HG03135 (cell line): Measurements from ENCODE around the gene TMEM238L.

ENCODE experiments used
- ATAC-seq: cut with Tn5 transposase; IDR thresholded peaks from one replicate; pipeline ENCODE4 v1.9.1; 2021; ENCODE audit warnings: mild to moderate bottlenecking, moderate library complexity; ENCODE audit not compliant: unreplicated experiment

The TMEM238L gene

GRCh38 chr17:10775740-10776356 lies 28.1 kb downstream of the TMEM238L start:
- ATAC-seq, result no peak

GRCh38 chr17:10775058-10775457 lies 28.8 kb downstream of the TMEM238L start:
- no peak for ATAC-seq

- ATAC-seq, result no peak
These were observed 30.5 kb downstream of the TMEM238L start for GRCh38 chr17:10773391-10773790.

- ATAC-seq, result no peak
These were observed 31.2 kb downstream of the TMEM238L start for GRCh38 chr17:10772425-10773380.

GRCh38 chr17:10771148-10771547 lies 32.8 kb downstream of the TMEM238L start:
- no peak for ATAC-seq

GRCh38 chr17:10769840-10770239 lies 34.1 kb downstream of the TMEM238L start:
- ATAC-seq, result no peak

- ATAC-seq, result no peak
These were observed 35.1 kb downstream of the TMEM238L start for GRCh38 chr17:10768750-10769251.

GRCh38 chr17:10767232-10767631 lies 36.7 kb downstream of the TMEM238L start:
- ATAC-seq, result no peak

GRCh38 chr17:10762037-10762436 lies 41.9 kb downstream of the TMEM238L start:
- no peak for ATAC-seq

GRCh38 chr17:10761281-10761680 lies 42.6 kb downstream of the TMEM238L start:
- no peak for ATAC-seq

GRCh38 chr17:10758062-10758461 lies 45.8 kb downstream of the TMEM238L start:
- ATAC-seq, result no peak

- ATAC-seq, result no peak
These were observed 46.3 kb downstream of the TMEM238L start for GRCh38 chr17:10757647-10758046.

GRCh38 chr17:10757067-10757466 lies 46.8 kb downstream of the TMEM238L start:
- ATAC-seq, result no peak

GRCh38 chr17:10756619-10757018 lies 47.3 kb downstream of the TMEM238L start:
- ATAC-seq, result no peak

GRCh38 chr17:10756185-10756584 lies 47.7 kb downstream of the TMEM238L start:
- no peak for ATAC-seq

- ATAC-seq, result no peak
These were observed 48.2 kb downstream of the TMEM238L start for GRCh38 chr17:10755592-10756127.

GRCh38 chr17:10754861-10755591 lies 48.9 kb downstream of the TMEM238L start:
- no peak for ATAC-seq

- no peak for ATAC-seq
These were observed 49.8 kb downstream of the TMEM238L start for GRCh38 chr17:10754109-10754508.

GRCh38 chr17:10752696-10753095 lies 51.2 kb downstream of the TMEM238L start:
- no peak for ATAC-seq

- ATAC-seq, result no peak
These were observed 52.3 kb downstream of the TMEM238L start for GRCh38 chr17:10751563-10751962.

GRCh38 chr17:10750210-10750609 lies 53.7 kb downstream of the TMEM238L start:
- no peak for ATAC-seq
